GM18498 (cell line): Measurements from ENCODE around the gene MAP1B.

ENCODE experiments used
- ATAC-seq: cut with Tn5 transposase; IDR thresholded peaks from one replicate; pipeline ENCODE4 v1.9.1; 2021; ENCODE audit warnings: mild to moderate bottlenecking, moderate library complexity; ENCODE audit not compliant: unreplicated experiment

The MAP1B gene

GRCh38 chr5:72093824-72094223, 13.5 kb upstream of the MAP1B start:
- ATAC-seq: no peak

- no peak for ATAC-seq
Measured at GRCh38 chr5:72096602-72097188, 10.6 kb upstream of the MAP1B start.

GRCh38 chr5:72101828-72102227, 5.4 kb upstream of the MAP1B start:
- no peak for ATAC-seq

- ATAC-seq: no peak
Measured at GRCh38 chr5:72106817-72107130, 501 bp upstream of the MAP1B start.

GRCh38 chr5:72107901-72108201, 576 bp downstream of the MAP1B start:
- no peak for ATAC-seq

- no peak for ATAC-seq
Measured at GRCh38 chr5:72108202-72109061, 1.2 kb downstream of the MAP1B start.

GRCh38 chr5:72109062-72109411, 1.8 kb downstream of the MAP1B start:
- ATAC-seq: no peak

- no peak for ATAC-seq
Measured at GRCh38 chr5:72109625-72110024, 2.4 kb downstream of the MAP1B start.

- ATAC-seq: no peak
Measured at GRCh38 chr5:72110394-72111013, 3.2 kb downstream of the MAP1B start.

- ATAC-seq: no peak
Measured at GRCh38 chr5:72112389-72112788, 5.1 kb downstream of the MAP1B start.

- no peak for ATAC-seq
Measured at GRCh38 chr5:72114629-72115028, 7.4 kb downstream of the MAP1B start.

- no peak for ATAC-seq
Measured at GRCh38 chr5:72115296-72115695, 8.0 kb downstream of the MAP1B start.

- no peak for ATAC-seq
Measured at GRCh38 chr5:72117307-72117706, 10.0 kb downstream of the MAP1B start.

- ATAC-seq: no peak
Measured at GRCh38 chr5:72121052-72121779, 13.9 kb downstream of the MAP1B start.

GRCh38 chr5:72121780-72122445, 14.6 kb downstream of the MAP1B start:
- ATAC-seq: no peak

- no peak for ATAC-seq
Measured at GRCh38 chr5:72122602-72123001, 15.3 kb downstream of the MAP1B start.

- no peak for ATAC-seq
Measured at GRCh38 chr5:72123764-72124376, 16.6 kb downstream of the MAP1B start.

- ATAC-seq: no peak
Measured at GRCh38 chr5:72125271-72125940, 18.1 kb downstream of the MAP1B start.

GRCh38 chr5:72125941-72126620, 18.8 kb downstream of the MAP1B start:
- ATAC-seq: no peak

GRCh38 chr5:72126796-72127195, 19.5 kb downstream of the MAP1B start:
- no peak for ATAC-seq
